ENCODE results near the gene BEAN1.

Gene BEAN1

DNA sequence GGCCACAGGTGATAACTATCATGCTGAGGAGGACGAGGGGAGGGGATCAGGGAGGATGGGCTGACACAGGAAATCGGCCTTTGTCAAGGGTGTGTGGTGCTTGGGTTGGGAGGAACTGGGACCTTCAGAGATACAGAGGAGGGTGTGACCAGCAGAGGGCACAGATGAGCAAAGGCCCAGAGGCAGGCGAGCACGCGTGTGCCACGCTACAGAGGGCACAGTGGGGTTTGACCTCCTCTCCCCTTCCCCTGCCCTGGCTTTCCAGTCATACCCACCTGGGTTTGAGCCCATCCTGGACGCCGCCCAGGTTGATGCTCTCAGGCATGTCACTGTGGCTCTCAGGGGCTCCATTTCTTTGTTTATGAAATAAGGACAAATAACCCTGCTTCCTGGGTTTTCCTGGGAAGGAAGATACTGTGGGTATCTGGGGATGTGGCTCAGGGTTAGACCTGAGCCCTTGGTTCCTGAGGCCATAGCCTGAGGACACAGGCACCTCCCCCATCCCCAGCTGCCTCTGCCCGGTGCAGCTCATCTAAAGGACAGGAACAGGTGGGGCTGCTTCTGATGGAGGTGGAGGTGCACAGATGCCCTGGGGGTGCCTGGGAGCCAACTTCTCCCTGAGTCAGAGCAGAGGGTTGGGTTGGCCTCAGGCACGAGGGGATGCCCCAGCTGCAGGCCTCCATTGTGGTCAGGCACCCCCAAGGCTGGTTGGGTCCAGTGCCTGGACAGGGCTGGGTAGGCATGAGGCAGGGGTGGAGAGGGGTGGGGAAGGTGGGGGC, 51.8 kb downstream of the BEAN1 start (continued):
- TF ChIP-seq, protein P1, sequence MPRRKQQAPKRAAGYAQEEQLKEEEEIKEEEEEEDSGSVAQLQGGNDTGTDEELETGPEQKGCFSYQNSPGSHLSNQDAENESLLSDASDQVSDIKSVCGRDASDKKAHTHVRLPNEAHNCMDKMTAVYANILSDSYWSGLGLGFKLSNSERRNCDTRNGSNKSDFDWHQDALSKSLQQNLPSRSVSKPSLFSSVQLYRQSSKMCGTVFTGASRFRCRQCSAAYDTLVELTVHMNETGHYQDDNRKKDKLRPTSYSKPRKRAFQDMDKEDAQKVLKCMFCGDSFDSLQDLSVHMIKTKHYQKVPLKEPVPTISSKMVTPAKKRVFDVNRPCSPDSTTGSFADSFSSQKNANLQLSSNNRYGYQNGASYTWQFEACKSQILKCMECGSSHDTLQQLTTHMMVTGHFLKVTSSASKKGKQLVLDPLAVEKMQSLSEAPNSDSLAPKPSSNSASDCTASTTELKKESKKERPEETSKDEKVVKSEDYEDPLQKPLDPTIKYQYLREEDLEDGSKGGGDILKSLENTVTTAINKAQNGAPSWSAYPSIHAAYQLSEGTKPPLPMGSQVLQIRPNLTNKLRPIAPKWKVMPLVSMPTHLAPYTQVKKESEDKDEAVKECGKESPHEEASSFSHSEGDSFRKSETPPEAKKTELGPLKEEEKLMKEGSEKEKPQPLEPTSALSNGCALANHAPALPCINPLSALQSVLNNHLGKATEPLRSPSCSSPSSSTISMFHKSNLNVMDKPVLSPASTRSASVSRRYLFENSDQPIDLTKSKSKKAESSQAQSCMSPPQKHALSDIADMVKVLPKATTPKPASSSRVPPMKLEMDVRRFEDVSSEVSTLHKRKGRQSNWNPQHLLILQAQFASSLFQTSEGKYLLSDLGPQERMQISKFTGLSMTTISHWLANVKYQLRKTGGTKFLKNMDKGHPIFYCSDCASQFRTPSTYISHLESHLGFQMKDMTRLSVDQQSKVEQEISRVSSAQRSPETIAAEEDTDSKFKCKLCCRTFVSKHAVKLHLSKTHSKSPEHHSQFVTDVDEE (CRISPR knock-in tag; IDR thresholded peaks at IDR 0.05) = no peak
- TF ChIP-seq SNAI2 (CRISPR knock-in tag; IDR thresholded peaks at IDR 0.05) = no peak
- no peak for TF ChIP-seq ARNTL (CRISPR knock-in tag; IDR thresholded peaks at IDR 0.05; ENCODE audit: borderline replicate concordance, low read depth)
- no peak for TF ChIP-seq ZNF70 (CRISPR knock-in tag; IDR thresholded peaks at IDR 0.05)

DNA sequence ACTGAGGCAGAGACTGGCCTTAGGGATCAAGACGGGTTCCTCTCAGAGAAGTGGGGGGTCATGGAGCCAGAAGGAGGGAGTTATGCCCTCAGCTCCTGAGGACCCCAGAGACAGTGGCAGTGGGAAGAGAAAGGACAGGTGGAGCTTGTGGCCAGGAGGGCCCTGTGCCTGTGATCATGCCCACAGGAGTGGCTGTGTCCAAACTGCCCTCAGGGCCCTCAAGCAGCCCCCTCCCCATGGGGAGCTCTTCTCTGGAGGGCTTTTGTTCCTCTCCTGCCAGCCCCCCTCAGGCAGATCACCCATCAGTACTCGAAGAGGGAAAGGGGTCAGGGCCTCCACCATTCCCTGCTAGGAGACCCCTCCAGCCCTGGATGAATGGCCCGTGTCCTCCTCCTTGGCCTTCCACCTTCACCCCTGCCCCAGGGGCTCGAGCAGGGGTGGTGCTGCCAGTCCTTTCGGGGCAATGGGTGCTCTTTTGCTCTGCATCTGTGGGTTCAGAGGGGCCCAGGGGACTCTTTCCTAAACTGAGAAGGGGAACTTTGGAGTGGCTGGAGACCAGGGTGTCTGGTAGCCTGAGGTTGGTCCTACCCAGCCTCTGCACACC, 52.7 kb downstream of the BEAN1 start:
- TF ChIP-seq ZC3H10 (CRISPR knock-in tag; IDR thresholded peaks at IDR 0.05) = no peak
- TF ChIP-seq, protein P1 (CRISPR knock-in tag; IDR thresholded peaks at IDR 0.05) = no peak
- no peak for TF ChIP-seq TOX (CRISPR knock-in tag; IDR thresholded peaks at IDR 0.05; ENCODE audit: borderline replicate concordance)
- TF ChIP-seq GLIS3 (CRISPR knock-in tag; IDR thresholded peaks at IDR 0.05) = no peak
- TF ChIP-seq ZNF8 (CRISPR knock-in tag; IDR thresholded peaks at IDR 0.05) = no peak
- TF ChIP-seq ZNF70 (CRISPR knock-in tag; IDR thresholded peaks at IDR 0.05) = no peak
- no peak for TF ChIP-seq ZNF565 (CRISPR knock-in tag; conservative IDR thresholded peaks at IDR 0.05; ENCODE audit: low read depth)
- no peak for TF ChIP-seq OSR1 (CRISPR knock-in tag; IDR thresholded peaks at IDR 0.05)
- ATAC-seq = no peak

DNA sequence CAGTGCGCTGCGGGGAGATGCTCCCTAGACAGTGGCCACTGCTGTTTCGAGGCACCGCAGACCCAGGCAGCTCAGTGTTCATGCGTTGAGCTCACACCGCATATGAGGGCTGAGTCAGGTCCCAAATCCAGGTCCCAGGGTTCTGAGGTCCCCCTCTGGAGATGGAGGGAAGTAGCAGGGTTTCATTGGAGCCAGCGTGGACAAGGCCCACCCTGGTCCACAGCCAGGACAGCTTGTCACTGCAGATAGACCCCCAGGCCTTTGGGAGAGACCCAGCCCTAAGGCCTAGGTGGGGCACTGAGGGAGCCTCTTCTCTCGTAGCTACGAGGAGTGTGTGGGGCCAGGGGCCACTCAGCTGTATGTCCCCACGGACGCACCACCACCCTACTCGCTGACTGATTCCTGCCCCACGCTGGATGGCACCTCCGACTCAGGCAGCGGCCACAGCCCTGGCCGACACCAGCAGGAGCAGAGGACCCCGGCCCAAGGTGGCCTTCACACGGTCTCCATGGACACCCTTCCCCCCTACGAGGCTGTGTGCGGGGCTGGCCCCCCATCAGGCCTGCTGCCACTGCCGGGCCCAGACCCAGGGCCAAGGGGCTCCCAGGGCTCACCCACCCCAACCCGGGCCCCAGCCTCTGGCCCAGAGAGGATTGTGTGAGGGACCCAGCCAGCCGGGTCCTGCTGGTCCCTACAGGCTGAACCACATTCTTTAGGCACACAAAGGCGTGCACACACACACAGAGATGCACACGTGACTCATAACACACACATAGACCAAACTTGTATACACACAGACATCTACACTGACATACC, 53.4 kb downstream of the BEAN1 start:
- TF ChIP-seq ZFP30 (CRISPR knock-in tag; IDR thresholded peaks at IDR 0.05) (no peak), ZNF8 (CRISPR knock-in tag; IDR thresholded peaks at IDR 0.05) (no peak), ZNF70 (CRISPR knock-in tag; IDR thresholded peaks at IDR 0.05) (no peak), BACH2 (CRISPR knock-in tag; IDR thresholded peaks at IDR 0.05; ENCODE audit: borderline replicate concordance) (no peak), ZC3H10 (CRISPR knock-in tag; IDR thresholded peaks at IDR 0.05) (no peak)
- TF ChIP-seq, protein P1 (CRISPR knock-in tag; IDR thresholded peaks at IDR 0.05) = no peak
- TF ChIP-seq, protein P2, sequence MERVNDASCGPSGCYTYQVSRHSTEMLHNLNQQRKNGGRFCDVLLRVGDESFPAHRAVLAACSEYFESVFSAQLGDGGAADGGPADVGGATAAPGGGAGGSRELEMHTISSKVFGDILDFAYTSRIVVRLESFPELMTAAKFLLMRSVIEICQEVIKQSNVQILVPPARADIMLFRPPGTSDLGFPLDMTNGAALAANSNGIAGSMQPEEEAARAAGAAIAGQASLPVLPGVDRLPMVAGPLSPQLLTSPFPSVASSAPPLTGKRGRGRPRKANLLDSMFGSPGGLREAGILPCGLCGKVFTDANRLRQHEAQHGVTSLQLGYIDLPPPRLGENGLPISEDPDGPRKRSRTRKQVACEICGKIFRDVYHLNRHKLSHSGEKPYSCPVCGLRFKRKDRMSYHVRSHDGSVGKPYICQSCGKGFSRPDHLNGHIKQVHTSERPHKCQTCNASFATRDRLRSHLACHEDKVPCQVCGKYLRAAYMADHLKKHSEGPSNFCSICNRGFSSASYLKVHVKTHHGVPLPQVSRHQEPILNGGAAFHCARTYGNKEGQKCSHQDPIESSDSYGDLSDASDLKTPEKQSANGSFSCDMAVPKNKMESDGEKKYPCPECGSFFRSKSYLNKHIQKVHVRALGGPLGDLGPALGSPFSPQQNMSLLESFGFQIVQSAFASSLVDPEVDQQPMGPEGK (CRISPR knock-in tag; IDR thresholded peaks at IDR 0.05; ENCODE audit: borderline replicate concordance) = no peak
- ATAC-seq = no peak

All from SK-N-SH treated with all-trans-retinoic acid at 6 μM for 48 hours (cell line).